ENCODE data around the gene JCHAIN.

GRCh38 chr4:70632028-70632427, 34.3 kb downstream of the JCHAIN start:
- TF ChIP-seq CTCF (IDR thresholded peaks at IDR 0.05), result no peak
- no peak for TF ChIP-seq POLR2A (IDR thresholded peaks at IDR 0.05)

Measured in esophagus squamous epithelium (tissue), 4 donors.